Measurements from ENCODE around the gene SERINC3.

Gene SERINC3

DNA sequence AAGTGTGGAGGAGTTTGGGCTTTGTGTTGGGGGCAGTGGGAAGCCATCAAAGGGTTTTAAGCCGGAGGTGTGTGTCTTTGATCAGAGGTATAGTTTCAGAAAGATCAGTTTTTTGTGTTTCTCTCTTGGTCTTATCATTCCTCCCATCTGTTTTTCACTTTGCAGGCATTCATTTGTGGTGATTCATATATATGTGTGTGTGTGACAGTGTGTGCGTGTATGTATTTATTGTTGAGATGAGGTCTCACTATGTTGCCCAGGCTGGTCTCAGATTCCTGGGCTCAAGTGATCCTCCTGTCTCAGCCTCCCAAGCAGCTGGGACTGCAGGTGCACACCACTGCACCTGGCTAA lies 11.1 kb upstream of the SERINC3 start:
- DNase-seq (no peak), ATAC-seq (no peak)

- ATAC-seq (no peak), DNase-seq (no peak)
Observed at GRCh38 chr20:44532259-44532980, 10.6 kb upstream of the SERINC3 start.

- DNase-seq = no peak
- no peak for ATAC-seq
Observed at GRCh38 chr20:44528309-44528708, 6.4 kb upstream of the SERINC3 start.

DNA sequence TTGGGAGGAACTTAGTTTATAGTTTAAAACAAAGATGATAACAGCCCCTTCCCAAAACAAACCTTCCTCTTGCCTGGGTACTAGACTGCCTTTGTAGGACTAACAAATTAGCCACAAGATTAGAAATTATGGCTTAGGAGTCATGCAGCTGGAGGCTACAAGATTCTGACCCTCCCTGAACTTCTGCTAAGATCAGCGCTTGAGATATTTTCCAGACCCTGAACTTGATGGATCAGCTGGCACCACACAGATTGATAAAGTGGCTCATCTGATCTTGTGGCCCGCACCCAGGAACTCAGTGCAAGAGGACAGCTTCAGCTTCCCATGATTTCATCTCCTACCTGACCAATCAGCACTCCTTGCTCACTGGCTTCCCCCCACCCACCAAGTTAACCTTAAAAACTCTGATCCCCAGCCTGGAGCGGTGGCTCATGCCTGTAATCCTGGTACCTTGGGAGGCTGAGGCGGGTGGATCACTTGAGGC lies 5.9 kb upstream of the SERINC3 start:
- ATAC-seq (no peak), DNase-seq (no peak)

DNA sequence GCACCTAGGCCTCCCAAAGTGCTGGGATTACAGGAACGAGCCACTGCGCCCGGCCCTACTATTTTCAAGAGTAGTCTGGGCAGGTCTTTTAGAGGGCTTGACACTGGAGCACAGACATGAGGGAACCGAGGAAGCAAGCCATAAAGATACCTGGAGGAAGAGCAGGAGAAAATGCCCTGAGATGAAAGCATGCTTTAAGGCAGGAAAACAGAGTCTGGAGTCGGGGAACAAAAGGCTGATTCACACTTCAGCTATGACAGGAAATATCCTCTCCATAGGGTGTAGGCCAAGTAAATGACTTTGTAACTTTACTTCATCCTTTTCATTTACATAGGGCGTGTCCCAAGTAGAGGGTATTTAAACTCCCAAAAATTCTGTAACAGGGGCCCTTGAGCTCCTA lies 4.3 kb upstream of the SERINC3 start:
- DNase-seq (no peak), ATAC-seq (no peak)

DNA sequence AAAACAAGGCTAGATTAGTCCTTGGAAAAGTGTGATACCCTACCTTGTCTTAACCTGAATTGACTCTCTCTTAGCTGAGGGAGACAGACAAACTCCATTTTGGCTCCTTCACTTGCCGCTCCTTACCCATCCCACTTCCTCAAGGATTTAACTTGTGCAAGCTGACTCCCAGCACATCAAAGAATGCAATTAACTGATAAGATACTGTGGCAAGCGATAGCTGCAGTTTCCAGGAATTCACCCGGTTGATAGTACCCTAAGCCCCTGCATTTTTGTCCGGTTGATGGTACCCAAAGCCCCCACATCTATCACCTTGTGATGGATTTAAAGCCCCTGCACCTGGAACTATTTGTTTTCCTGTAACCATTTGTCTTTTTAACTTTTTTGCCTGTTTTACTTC lies 1.9 kb upstream of the SERINC3 start:
- no peak for DNase-seq
- no peak for ATAC-seq

DNA sequence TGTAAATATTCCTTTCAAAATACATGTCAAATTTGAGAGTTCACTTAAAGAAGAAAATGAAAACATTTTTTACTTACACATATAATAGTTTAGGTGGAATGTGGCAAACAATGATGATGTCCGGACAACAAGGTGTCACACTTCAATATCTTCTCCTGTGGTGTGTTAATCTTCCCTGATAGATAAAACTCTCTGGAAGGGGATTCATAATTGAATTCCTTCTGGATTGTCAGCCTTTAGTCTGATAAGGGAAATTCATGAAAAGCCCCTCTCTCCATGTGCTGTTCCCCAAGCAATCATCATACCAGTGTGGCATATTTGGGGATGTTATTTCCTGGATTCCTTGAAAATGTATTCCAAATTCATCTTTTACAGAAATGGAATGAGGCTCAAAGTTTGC lies 971 bp upstream of the SERINC3 start:
- no peak for ATAC-seq

DNA sequence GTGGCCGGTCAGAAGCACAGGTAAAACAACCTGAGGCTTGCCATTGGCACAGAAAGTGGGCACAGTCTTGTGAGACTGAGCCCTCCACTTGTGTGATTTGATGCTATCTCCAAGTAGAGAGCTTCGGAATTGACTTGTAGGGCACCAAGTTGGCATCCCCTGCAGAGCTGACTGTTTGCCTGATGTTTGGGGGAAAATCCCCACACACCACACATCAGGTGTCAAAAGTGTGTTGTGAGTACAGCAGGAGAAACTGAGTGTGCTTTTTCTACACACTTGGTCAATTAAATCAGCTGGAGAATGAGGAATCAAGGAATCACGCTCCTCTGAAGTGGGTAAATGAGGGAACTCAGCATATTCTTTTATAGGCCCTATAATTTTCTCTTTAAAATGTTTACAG lies 989 bp downstream of the SERINC3 start:
- no peak for DNase-seq

More for the DNA sequence above, 971 bp upstream of the SERINC3 start:
- DNase-seq = no peak

DNA sequence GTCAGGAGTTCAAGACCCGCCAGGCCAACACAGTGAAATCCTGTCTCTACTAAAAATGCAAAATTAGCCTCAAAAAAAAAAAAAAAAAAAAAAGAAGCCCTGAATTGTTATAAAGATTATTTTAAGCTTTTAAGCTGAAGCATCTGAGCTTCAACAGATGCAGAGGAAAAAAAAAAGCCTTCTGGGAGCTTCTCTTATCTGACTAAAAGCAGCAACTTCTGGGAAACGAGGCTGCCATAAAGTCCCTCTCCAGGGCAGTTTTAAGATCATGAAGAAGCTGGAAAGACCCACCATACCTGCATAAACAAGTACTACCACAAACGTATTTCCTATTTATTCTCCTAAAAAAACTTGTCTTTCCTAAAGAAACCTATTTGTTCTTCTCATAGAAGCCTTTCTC lies 3.6 kb downstream of the SERINC3 start:
- DNase-seq (no peak), ATAC-seq (no peak)

More for the DNA sequence above, 989 bp downstream of the SERINC3 start:
- no peak for ATAC-seq

GRCh38 chr20:44517454-44517853 lies 4.4 kb downstream of the SERINC3 start:
- ATAC-seq = no peak
- no peak for DNase-seq

DNA sequence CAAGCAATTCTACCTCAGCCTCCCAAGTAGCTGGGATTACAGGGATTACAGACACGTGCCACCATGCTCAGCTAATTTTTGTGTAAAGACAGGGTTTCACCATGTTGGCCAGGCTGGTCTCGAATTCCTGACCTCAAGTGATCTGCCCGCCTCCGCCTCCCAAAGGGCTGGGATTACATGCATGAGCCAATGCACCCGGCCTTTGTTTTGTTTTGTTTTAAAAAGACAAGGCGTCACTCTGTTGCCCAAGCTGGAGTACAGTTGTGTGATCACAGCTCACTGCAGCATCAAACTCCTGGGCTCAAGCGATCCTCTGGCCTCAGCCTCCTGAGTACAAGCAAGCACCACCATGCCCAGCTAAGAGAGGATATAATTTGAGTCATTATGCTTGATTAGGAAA lies 5.4 kb downstream of the SERINC3 start:
- DNase-seq (no peak), ATAC-seq (no peak)

- no peak for ATAC-seq
- DNase-seq = no peak
Observed at GRCh38 chr20:44513871-44514270, 8.0 kb downstream of the SERINC3 start.

GRCh38 chr20:44509762-44510161 lies 12.1 kb downstream of the SERINC3 start:
- DNase-seq (no peak), ATAC-seq (no peak)

- DNase-seq = no peak
- ATAC-seq = no peak
Observed at GRCh38 chr20:44504402-44505307, 17.2 kb downstream of the SERINC3 start.

- ATAC-seq (no peak), DNase-seq (no peak)
Observed at GRCh38 chr20:44502968-44503367, 18.9 kb downstream of the SERINC3 start.

GRCh38 chr20:44501448-44501847 lies 20.4 kb downstream of the SERINC3 start:
- ATAC-seq (no peak), DNase-seq (no peak)

- no peak for DNase-seq
- ATAC-seq = no peak
Observed at GRCh38 chr20:44500221-44500620, 21.6 kb downstream of the SERINC3 start.

GRCh38 chr20:44497761-44498160 lies 24.1 kb downstream of the SERINC3 start:
- ATAC-seq = no peak
- no peak for DNase-seq

DNA sequence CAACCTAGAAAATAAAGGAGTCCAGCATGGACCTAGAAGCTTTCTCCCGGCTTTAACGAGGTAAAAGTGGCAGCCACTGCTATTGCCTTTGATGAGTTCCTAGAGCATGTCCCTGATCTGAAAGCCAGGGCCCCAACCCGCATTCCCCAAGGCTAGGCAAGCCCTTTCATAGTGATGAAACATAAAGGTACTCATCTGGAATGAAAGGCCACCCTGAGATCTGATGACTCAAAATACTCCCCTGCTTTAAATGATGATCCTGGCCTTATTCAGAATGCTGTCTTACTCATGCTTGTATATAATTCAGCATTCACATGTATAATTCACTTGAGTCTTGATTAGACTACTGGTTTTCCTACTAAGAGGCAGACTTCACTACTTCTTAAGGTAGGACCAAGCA lies 24.9 kb downstream of the SERINC3 start:
- ATAC-seq (peak; percentile 78), DNase-seq (peak; percentile 37)

GRCh38 chr20:44495802-44496481 lies 25.9 kb downstream of the SERINC3 start:
- ATAC-seq = peak; percentile 88
- DNase-seq = no peak

DNA sequence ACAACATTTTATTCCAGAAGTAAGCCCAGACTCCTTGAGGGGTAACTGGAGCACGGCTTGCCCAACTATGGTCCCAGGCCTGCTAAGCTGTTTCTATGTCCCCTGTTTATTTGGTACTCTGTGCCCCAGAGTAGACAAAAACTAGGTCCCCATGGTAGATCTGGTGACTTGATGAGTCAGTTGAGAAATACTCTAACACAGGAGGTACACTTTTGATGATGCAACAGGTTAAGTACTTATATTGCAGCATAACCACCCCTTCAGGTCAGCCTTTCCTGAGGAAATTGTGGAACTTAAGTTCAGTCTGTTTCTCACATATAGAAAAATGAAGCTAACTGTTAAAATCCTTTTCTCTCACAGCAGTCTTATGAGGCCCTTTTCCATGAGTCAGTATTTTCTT lies 26.6 kb downstream of the SERINC3 start:
- ATAC-seq (peak; percentile 7), DNase-seq (no peak)

GRCh38 chr20:44494681-44495080 lies 27.2 kb downstream of the SERINC3 start:
- DNase-seq (no peak), ATAC-seq (no peak)

GRCh38 chr20:44494266-44494665 lies 27.6 kb downstream of the SERINC3 start:
- ATAC-seq = no peak
- DNase-seq = no peak
